ENCODE results near the gene BTBD2.
"Not testable (repeated sequence)": the region's sequence is repeated elsewhere in the genome, so short reads cannot be mapped to it uniquely, and the experiment has no call there.

Gene BTBD2

DNA sequence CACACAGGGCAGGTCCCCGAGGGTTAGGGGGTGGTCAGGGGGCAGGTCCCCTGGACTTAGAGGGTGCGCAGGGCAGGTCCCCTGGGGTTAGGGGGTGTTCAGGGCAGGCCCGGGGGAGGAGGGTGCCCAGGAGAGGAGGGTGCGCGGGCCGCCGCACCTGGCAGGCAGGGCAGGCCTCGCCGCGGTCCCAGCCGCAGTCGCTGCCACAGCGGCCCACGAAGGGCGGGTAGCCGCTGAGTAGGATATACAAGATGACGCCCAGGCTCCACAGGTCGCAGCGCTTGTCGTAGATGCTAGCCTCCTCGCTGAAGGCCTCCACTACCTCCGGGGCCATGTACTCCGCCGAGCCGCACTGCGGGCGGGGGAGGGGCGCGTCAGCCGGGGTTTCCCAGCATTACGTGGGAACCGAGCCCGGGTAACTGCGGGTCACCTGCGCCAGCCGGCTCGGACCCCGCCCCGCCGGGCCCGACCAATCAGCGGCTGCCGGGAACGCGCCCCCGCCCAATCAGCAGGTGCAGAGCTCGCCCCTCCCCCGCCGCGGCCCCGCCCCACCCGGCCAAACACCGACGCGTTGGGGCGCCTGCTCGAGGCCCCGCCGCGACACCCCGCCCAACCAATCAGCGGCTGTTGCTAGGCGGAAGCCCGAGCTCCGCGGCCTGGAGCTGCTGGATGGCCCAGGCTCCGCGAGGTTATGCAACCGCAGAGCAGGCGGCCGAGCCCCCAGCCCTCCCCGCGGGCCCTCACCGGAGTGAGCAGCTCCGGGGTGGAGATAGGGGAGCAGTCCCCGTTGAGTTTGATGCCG, 26.4 kb upstream of the BTBD2 start:
- peak; percentile 91 for DNase-seq (ENCODE audit: low read depth, low spot score)
- H3K4me3 ChIP-seq (ENCODE audit: low read length), result peak overlapping the region; percentile 60

DNA sequence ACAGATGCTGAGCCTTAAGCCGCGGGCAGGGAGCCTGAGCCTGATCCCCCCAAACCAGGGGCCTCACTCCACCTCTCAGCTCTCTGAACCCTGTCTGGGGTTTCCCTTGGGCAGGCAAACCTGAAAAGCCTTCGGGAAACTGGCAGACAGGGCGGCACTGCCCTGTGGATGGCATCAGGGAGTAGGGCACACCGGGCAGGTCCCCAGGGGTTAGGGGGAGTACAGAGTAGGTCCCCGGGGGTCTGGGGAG, 25.8 kb upstream of the BTBD2 start:
- peak overlapping the region; percentile 60 for H3K4me3 ChIP-seq (ENCODE audit: low read length)
- no peak for DNase-seq (ENCODE audit: low read depth, low spot score)

DNA sequence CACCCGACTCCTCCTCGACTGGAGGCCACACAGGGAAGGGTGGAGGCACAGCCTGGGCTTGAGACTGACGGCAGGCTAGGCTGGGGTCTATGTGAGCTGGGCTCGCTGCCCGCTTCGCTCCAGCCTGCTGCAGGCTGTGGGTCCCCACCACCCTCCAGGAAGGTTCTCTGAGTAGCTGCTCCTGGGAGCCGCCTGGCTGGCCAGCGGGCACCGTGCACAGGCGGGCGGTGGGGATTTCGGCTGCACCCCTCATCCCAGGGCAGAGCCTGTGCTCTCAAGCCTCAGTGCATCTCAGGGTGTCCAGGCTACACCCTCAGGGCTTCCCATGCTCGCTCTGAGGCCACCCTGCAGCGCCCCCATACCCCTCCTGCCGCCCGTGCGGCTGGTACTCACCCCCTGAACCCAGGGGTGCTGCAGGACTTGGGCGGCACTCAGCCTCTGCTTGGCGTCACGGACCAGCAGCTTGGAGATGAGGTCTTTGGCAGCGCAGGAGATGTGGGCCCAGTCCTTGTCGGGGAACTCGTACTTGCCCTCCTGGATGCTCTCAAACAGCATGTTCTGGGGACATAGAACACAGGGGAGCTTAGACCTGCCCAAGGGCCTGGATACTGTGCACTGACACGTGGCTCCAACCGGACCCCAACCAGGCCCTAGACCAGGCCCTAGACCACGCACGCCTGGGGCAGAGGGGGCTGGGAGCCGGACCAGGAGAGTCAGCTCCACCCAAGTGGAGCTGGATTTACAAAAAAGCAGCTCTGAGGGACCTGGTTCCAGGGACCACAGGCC, 25.3 kb upstream of the BTBD2 start:
- DNase-seq (ENCODE audit: low read depth, low spot score), result no peak
- peak overlapping the region; percentile 60 for H3K4me3 ChIP-seq (ENCODE audit: low read length)

DNA sequence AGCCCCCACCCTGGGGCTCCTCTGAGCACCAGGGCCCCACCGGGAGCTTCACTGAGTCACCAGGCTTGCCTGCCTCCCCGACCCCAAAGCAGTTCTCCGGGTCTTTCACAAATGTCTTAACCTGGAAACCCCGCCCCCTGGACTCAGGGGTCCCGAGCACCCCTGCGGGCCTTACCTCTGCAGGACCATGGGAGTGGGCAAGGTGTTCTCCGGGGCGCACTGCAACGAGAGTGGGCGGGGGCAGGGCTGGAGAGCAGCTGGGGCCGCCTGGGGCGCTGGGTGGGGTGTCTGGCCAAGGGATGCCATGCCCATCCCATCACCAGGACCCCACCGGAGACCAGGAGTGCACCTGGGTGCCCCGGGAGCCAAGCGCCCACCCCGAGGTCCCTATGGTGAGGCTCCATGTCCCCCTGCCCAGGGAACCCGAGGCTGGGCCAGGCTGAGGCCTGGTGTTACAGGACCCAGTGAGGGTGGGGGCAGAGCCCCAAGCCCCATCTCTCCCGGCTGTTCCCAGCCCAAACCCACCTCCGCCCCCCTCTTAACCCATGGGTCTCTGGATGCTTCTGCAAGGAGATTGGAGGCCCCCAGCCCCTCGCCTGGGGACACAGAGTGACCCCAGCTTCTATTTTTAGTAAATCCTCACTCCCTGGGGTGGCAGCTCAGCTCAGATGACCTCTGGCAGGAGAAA, 24.6 kb upstream of the BTBD2 start:
- H3K4me3 ChIP-seq (ENCODE audit: low read length), result no peak overlapping the region
- no peak for DNase-seq (ENCODE audit: low read depth, low spot score)

DNA sequence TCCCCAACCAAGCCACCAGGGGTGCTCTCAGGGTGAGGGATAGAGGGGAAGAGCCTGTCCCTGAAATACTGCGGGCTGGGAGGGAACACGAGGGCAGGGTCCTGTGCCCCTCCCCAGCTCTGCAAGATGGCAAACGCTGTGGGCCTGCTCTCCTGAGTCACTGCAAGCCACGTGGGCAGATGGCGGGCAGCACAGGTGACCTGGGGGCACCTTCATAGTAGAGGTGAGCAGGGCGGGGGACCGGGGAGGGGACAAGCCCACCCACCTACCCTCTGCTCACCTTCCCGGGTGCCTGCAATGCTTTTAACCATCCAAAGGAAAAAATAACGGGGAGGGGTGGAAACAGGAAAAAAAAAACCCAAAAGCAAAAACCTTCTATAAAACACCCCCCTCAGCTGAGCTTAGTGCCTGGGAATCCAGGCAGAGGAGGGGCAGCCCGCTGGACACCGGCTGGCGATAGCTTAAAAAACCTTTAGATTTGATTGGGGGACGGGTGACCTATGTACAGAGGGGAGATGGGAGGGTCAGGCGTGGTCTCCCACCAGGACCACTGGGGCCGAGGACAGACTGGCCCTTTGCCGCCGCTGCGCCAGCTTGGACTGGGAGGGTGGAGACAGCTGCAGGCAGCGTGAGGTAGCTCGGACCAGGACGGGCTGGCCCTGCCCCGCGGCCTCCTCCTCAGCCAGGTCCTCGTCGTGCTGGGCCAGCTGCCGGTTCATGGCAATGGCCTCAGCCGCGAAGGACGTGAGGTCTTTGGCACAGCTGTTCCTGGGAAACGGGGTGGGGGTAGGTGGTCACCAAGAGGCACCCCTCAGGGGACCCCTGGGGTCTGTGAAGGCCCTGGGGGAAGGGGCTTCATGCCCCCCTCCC, 23.8 kb upstream of the BTBD2 start:
- no peak for DNase-seq (ENCODE audit: low read depth, low spot score)
- no peak overlapping the region for H3K4me3 ChIP-seq (ENCODE audit: low read length)

DNA sequence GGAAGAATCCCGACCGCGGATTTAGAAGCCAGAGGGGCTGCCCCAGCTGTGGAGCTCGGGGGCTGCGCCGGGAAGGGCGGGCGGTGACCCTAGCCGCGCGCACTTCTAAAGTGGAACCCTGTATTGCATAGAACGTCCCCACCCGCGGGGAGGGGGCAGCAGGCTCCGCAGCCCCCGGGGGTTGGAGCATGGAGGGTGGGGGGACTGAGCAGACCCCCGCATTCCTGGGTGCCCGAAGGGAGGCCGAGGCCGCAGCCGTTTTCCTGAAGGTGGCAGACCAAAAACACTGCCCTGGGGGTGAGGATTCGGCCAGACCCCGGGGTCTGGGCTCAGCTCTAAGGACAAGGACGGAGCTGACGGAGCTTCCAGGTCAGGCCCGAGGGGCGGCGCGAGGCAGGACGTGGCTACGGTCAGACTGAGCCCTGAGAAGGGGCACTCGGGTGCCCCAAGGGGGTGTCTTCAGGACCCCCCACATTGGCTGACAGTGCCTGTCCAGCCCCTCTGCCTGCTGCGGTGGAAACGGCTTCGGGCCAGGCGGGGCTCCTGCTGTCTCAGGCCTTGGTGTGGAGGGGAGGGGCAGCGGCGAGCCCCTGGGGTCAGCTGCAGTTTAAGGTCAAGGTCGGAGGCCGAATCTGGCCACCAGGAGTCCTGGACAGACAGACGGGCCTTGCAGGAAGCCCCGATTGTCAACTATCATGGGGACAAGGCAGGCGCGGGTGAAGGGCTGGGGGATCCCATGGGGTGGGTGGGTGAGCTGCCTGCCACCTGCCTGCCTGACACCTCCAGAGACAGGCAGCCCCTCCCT, 23.0 kb upstream of the BTBD2 start:
- no peak for DNase-seq (ENCODE audit: low read depth, low spot score)

DNA sequence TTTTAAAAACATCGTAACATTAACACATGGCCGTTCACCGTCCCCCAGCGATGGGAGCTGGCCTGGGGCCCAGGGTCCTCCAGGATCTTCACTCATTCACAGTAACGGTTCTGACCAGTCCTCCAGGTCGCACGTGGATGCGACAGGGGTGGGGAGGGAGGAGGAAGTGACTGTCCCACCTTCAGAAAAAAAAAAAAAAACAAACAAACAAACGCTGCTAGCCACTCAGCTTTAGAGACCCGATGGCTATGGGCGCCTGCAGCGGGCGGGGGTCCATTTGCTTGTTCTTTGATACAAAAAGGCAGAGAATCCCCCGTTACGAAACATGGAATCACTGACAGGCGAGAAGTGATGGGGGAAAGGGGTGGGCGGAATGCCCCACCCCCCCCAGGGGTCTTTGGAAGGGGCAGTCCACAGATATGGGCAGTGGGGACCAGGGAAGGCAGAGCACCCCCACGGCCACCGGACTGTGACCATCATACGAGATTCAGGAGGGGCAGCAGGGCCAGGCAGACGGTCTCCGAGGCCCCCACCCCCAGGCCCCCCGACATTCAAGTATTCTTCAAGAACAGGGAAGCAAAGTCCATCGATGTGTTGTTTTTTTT, 22.2 kb upstream of the BTBD2 start:
- no peak for DNase-seq (ENCODE audit: low read depth, low spot score)
- H3K4me3 ChIP-seq (ENCODE audit: low read length), result no peak overlapping the region

More for the DNA sequence above, 23.0 kb upstream of the BTBD2 start:
- no peak overlapping the region for H3K4me3 ChIP-seq (ENCODE audit: low read length)

DNA sequence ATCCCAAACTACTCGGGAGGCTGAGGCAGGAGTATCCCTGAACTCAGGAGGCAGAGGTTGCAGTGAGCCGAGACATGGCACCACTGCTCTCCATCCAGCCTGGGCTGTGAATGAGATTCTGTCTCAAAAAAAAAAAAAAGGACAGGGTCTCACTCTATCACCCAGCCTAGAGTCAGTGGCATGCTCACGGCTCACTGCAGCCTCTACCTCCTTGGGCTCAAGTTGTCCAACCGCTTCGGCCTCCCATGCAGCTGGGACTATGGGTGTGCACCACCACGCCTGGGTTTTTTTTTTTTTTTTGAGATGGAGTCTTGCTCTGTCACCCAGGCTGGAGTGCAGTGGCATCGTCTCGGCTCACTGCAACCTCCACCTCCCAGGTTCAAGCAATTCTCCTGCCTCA, 20.9 kb upstream of the BTBD2 start:
- no peak for DNase-seq (ENCODE audit: low read depth, low spot score)
- H3K4me3 ChIP-seq (ENCODE audit: low read length), result no peak overlapping the region

DNA sequence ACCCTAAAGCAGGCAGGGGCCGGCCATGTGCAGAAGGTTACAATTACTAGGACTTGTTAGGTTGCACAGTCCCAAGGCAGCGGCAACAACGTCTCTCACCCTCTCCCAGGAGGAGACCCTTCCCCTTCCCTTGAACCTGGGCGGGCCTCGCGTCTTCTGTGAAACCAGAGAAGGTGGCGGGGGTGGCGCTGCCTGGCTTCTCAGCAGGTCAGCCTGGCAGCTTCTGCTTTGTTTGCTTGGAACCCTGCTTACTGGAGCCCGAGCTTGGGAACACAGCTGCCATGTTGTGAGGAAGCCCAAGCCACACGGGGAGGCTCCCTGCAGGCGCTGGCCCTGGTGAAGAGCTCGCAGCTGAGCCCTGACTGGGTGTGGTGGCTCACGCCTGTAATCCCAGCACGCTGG, 20.1 kb upstream of the BTBD2 start:
- no peak overlapping the region for H3K4me3 ChIP-seq (ENCODE audit: low read length)
- DNase-seq (ENCODE audit: low read depth, low spot score), result no peak

DNA sequence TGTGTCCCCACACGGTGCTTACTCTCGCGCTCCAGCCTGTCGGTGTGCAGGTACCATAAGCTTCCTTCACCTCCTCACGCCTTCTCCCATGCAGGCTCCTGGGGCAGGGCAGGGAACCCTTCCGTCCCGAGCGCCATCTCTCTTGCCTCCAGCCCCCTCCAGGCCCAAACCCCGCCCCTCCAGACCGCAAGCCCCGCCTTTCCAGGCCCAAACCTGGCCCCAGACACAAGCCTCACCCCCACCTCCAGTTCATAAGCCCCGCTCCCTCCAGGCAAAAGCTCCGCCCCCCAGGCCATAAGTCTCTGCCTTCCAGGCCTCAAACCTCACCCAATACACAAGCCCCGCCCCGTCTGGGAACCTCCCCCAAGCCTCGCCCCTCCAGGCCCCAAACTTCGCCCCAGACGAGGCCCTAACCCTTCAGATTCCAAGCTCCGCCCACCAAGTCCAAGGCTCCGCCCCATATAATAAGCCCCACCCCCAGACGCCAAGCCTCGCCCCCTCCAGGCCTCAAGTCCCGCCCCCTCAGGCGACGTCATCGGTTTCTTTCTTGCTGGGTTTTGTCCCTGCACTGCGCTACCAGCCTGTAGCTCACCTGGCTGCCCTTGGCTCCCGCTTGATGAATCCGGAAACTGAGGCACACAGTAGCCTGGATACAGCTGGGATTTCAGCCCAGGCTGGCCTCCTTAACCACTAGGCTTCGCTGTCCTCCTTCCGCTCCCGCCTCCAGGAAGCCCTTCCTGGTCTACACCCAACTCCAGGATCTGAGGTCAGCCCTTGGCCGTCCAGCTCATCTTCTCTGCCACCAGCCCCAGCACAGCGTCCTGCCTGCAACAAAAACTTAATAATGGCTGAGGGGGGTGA, 19.4 kb upstream of the BTBD2 start:
- peak; percentile 47 for DNase-seq (ENCODE audit: low read depth, low spot score)
- H3K4me3 ChIP-seq (ENCODE audit: low read length), result no peak overlapping the region

DNA sequence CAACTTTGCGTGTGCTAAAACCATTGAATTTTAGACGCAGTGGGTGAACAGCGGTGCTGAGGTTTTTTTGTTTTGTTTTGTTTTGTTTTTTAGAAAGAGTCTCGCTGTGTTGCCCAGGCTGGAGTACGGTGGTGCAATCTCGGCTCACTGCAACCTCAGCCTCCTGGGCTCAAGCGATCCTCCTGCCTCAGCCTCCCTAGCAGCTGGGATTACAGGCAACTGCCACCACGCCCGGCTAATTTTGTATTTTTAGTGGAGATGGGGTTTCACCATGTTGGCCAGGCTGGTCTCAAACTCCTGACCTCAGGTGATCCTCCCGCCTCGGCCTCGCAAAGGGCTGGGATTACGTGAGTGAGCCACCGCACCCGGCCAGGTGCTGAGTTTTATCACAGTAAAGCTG, 18.7 kb upstream of the BTBD2 start:
- DNase-seq (ENCODE audit: low read depth, low spot score); H3K4me3 ChIP-seq (ENCODE audit: low read length): not testable (repeated sequence)

DNA sequence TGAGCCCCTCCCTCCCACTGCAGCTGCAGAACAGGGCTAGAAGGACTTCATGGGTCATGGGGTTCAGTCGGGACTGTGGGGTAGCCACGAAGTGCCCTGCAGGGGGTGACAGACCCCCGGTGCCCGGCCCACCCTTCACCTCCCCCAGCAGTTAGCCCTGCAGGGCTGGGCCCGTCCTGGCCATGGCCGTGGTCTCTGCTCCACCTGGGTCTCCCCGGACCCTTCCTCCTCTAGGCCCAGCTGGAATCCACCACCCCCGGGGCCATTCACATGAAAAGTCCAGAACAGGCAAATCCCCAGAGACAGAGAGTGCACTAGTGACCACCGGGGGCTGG, 18.3 kb upstream of the BTBD2 start:
- H3K4me3 ChIP-seq (ENCODE audit: low read length), result no peak overlapping the region
- no peak for DNase-seq (ENCODE audit: low read depth, low spot score)

DNA sequence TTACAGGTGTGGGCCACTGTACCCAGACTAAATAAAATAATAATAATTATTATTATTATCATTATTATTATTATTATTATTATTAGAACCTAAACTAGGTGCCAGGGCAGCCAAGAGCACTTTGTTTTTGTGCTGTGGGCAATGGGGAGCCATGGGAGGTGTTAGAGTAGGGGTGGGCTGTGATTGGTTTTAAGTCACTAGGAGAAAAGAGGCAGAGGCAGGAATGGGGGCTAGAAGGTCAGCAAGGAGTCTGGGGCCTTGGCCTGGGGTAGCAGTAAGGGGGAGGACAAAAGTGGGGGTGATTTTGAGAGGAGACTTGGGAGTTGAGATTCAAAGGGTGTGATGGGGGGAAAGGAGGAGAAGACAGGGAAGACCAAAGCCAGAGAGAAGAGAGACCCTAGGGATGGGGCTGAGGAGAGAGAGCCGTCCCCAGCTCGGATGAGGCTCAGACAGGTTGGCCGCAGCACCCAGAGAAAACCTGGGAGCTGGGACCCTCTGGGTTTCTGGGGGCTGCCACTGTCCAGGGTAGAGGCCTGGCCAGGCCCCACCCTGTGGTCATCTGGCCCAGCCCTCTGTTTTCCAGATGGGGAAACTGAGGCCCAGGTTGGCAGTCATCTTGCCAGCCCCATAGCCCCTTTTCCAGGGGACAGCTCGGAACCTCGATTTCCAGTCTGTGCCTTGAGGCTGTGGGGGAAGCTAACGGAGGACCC, 17.8 kb upstream of the BTBD2 start:
- no peak overlapping the region for H3K4me3 ChIP-seq (ENCODE audit: low read length)

DNA sequence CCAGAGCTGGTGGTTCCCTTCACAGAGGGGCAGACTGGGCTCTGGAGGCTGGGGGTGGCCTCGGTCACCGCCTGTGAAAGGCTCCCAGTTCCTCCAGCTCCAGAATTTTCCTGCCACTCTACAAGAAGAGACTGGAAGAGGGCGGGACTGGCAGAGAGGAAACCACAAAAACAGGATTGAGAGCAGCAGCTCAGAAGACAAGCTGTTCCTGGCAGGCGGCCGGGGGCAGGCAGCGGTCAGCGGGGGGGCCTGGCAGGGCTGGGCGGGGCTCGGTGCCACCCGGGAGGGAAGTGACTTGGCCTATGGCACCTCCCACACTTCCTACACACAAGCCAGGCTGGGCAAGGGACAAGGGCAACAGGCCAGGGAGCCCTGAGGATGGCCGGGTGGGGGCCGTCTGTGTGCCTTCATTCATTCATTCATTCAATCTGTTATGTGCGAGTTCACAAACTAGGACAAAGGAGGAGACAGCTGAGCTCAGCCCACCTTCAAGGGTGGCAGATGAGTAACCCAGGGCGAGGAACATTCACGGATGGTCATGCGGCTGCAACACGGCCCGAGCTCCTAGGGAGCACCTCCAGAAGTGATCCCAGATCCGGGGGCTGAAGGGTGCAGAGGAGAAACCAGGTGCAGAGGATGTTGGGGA, 16.9 kb upstream of the BTBD2 start:
- DNase-seq (ENCODE audit: low read depth, low spot score), result no peak
- H3K4me3 ChIP-seq (ENCODE audit: low read length), result no peak overlapping the region

More for the DNA sequence above, 17.8 kb upstream of the BTBD2 start:
- no peak for DNase-seq (ENCODE audit: low read depth, low spot score)

DNA sequence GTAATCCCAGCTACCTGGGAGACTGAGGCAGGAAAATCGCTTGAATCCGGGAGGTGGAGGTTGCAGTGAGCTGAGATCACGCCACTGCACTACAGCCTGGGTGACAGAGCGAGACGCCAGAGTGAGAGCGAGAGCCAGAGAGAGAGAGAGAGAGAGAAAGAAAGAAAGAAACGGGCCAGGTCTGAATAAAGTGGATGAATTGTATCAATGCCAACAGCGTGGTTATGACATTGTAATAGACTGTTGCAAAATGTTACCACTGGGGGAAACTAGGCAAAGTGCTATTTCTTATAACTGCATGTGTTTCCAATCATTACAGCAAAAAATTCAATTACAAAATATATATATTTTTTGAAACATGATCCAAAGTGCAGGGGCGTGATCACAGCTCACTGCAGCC, 11.8 kb upstream of the BTBD2 start:
- no peak overlapping the region for H3K4me3 ChIP-seq (ENCODE audit: low read length)
- DNase-seq (ENCODE audit: low read depth, low spot score), result no peak

DNA sequence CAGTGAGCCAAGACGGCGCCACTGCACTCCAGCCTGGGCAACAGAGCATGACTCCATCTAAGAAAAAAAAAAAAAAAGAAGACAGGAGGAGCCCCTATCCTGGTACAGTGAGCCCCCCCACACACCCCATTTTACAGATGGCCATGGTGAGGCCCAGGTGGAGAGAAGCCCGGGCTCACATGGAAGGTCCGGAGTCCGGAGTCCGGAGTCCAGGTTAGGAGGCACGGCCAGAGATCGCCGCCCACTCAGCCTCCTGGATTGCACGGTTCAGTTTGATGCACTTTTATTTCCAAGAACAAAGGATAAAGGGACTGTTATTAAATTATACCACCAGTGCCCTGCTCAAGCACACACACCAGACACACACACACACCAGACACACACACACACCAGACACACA, 11.3 kb upstream of the BTBD2 start:
- DNase-seq (ENCODE audit: low read depth, low spot score), result no peak
- H3K4me3 ChIP-seq (ENCODE audit: low read length), result no peak overlapping the region
